ENCODE results near the gene FRMPD2.
A peak's percentile ranks its signal among the peaks of the same experiment; 100 is the strongest.
"Not testable (repeated sequence)": the region's sequence is repeated elsewhere in the genome, so short reads cannot be mapped to it uniquely, and the experiment has no call there.

FRMPD2 gene

DNA sequence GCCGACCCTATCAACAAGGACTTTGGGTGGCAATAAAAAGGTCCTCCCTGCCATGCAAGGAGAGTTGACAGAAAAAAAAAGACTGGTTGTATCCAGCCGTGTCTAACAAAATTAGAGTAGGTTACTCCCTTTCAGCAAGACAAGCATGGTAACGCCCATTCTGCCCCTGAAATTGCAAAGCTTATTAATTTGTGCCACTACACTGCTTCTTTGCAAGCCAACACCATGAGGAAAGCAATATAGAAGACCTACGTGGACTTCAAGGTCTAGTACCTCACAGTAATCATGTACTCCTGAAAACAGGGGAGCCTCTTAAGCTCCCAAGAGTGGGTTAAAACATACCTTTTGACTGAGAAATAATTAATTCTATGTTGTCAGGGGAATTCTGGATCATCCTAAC is 90.3 kb downstream of the FRMPD2 start:
- Histone ChIP-seq H4K20me1 (ENCODE audit: insufficient read depth, low read length) (no peaks in the 10 kb centered on the region), H3F3A (ENCODE audit: insufficient read depth, low read length) (no peaks in the 10 kb centered on the region), H2AFZ (ENCODE audit: low read length) (no peak overlapping the region), H3K9me3 (ENCODE audit: low read length) (no peaks in the 10 kb centered on the region), H3K4me3 (ENCODE audit: low read depth, low read length, poor library complexity, severe bottlenecking) (no peak overlapping the region), H3K4me2 (ENCODE audit: low read length) (no peak overlapping the region), H3K79me2 (ENCODE audit: insufficient read depth, low read length) (no peaks in the 10 kb centered on the region), H3K9me2 (ENCODE audit: low read depth, low read length) (no peaks in the 10 kb centered on the region), H3K9ac (ENCODE audit: low read length) (no peak overlapping the region), H3K4me1 (ENCODE audit: insufficient read depth, low read length, severe bottlenecking) (no peaks in the 10 kb centered on the region), H3K36me3 (ENCODE audit: insufficient read depth, low read length) (no peaks in the 10 kb centered on the region), H3K27me3 (ENCODE audit: insufficient read depth, low read length) (0 out of 2 replicates have a peak, but pooled peaks cover 3% of the 10 kb centered on the region), H3K27ac (ENCODE audit: low read depth, low read length, poor library complexity, severe bottlenecking) (no peak overlapping the region)
- TF ChIP-seq, protein P1, sequence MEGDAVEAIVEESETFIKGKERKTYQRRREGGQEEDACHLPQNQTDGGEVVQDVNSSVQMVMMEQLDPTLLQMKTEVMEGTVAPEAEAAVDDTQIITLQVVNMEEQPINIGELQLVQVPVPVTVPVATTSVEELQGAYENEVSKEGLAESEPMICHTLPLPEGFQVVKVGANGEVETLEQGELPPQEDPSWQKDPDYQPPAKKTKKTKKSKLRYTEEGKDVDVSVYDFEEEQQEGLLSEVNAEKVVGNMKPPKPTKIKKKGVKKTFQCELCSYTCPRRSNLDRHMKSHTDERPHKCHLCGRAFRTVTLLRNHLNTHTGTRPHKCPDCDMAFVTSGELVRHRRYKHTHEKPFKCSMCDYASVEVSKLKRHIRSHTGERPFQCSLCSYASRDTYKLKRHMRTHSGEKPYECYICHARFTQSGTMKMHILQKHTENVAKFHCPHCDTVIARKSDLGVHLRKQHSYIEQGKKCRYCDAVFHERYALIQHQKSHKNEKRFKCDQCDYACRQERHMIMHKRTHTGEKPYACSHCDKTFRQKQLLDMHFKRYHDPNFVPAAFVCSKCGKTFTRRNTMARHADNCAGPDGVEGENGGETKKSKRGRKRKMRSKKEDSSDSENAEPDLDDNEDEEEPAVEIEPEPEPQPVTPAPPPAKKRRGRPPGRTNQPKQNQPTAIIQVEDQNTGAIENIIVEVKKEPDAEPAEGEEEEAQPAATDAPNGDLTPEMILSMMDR (IDR thresholded peaks at IDR 0.05; ENCODE audit: low read length) = no peak
- no peak for TF ChIP-seq EZH2 (IDR thresholded peaks at IDR 0.05; ENCODE audit: borderline replicate concordance, low read length)

DNA sequence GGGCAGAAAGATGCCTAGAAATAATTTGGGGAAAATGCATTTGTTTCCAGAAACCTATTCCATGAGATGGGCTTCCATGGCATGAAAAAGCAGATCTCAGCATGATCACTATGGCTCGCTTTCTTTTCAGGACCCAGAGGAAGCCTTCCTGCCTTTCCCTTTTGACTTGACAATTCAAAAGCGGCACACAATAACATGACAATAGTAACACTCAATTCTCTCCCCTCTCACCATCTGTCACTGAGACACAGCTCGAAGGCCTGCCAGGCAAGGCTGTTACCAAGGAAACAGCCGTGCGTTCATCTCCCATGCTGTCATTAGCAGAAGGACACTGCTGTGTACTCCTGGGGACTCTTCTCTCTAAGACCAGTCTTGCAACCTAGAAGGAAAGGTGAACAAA is 101.8 kb downstream of the FRMPD2 start:
- not testable (repeated sequence) for H3K79me2 ChIP-seq (ENCODE audit: insufficient read depth, low read length); H3K4me3 ChIP-seq (ENCODE audit: low read depth, low read length, poor library complexity, severe bottlenecking); H3K27me3 ChIP-seq (ENCODE audit: insufficient read depth, low read length); H3K9me2 ChIP-seq (ENCODE audit: low read depth, low read length); H3K27ac ChIP-seq (ENCODE audit: low read depth, low read length, poor library complexity, severe bottlenecking); H3F3A ChIP-seq (ENCODE audit: insufficient read depth, low read length); H4K20me1 ChIP-seq (ENCODE audit: insufficient read depth, low read length); H2AFZ ChIP-seq (ENCODE audit: low read length); H3K4me2 ChIP-seq (ENCODE audit: low read length); H3K36me3 ChIP-seq (ENCODE audit: insufficient read depth, low read length); H3K9ac ChIP-seq (ENCODE audit: low read length); H3K9me3 ChIP-seq (ENCODE audit: low read length); H3K4me1 ChIP-seq (ENCODE audit: insufficient read depth, low read length, severe bottlenecking)

DNA sequence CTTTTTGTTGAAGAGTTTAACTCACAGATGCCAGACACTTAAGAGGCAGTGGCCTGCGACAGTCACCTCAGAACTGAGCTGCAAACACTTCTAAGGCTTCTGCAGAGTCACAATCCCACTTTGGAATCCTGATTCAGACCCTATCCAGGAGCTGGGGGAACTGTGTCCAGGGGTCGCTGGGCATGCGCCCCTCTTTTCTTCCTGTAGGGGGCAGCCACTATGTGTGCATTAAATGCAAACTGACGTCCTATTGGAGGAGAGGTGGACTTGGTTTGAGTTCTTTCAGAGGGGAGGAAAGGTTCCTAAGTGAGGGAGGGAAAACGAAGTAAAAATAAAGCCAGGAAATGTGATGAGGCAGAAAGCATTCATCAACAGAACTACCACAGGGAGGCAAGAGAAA is 113.8 kb downstream of the FRMPD2 start:
- not testable (repeated sequence) for H3K27ac ChIP-seq (ENCODE audit: low read depth, low read length, poor library complexity, severe bottlenecking); H3K9me2 ChIP-seq (ENCODE audit: low read depth, low read length); H3K4me1 ChIP-seq (ENCODE audit: insufficient read depth, low read length, severe bottlenecking); H3K36me3 ChIP-seq (ENCODE audit: insufficient read depth, low read length); H3K4me3 ChIP-seq (ENCODE audit: low read depth, low read length, poor library complexity, severe bottlenecking); H3K9ac ChIP-seq (ENCODE audit: low read length); H2AFZ ChIP-seq (ENCODE audit: low read length); H3K79me2 ChIP-seq (ENCODE audit: insufficient read depth, low read length); H3K4me2 ChIP-seq (ENCODE audit: low read length); H3F3A ChIP-seq (ENCODE audit: insufficient read depth, low read length); H3K27me3 ChIP-seq (ENCODE audit: insufficient read depth, low read length); H4K20me1 ChIP-seq (ENCODE audit: insufficient read depth, low read length); H3K9me3 ChIP-seq (ENCODE audit: low read length)
- TF ChIP-seq, protein P1 (IDR thresholded peaks at IDR 0.05; ENCODE audit: low read length) = 0 out of 2 replicates have a peak, but pooled peaks have one; percentile 4

DNA sequence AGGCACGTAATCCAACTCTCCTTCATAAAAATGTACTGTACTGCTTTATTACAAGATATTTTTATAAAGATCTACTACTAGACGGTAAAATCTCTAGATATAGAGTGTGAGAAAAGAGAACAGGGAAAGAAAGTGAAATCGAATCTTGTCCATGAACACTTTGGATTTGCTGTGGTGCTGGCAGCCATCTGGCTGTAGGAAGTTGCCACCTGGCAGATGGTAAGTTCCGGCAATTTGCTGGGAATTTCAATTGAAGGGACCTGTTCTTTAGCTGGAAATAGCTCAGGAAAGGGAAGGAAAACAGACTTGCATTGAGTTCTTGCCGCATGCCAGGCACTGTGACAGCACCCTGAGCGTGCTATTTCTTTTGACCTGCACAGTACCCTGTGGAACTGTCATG is 114.3 kb downstream of the FRMPD2 start:
- not testable (repeated sequence) for H3K27me3 ChIP-seq (ENCODE audit: insufficient read depth, low read length); H3K9me2 ChIP-seq (ENCODE audit: low read depth, low read length); H3K27ac ChIP-seq (ENCODE audit: low read depth, low read length, poor library complexity, severe bottlenecking)

DNA sequence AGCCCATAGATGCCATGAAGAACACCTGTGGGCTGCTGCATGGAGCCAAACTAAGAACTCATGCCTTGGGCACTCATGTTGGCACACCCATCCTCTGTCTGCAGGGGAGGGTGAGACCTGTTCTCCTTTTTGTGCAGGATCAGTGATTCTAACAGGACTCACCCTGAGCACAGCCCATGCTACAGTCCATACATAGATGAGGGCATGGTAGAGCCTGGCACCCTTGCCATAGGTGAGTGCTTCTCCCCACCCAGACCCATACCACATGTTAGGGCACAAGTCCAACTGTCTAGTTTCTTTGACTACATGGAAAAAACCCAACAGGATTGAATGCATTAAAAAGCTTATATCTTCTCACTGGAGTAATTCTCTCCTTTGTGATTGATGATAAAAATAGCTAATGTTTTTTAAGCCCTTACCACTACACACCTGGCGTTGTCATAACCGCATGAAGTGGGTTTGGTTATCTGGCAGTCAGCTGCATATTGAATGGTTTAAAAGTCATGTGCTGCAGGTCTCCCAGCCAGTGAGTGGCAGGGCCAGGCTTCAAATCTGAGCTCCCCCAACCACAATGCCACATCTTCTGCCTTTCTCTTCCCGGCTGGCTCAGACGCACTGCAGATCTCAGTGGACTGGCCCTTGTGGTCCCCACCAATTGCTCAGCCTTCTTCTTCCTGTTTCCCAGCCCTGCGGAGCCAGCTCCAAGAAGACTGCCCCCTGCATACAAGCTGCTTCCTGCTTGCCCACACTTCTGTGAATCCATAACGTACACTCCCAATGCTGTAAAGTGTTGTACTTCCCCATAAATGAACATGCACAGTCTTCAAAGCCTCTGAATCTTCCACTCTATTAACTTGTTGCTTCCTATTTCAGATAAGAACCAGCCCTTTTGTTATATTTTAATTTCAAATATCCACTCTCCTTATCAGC is 120.0 kb downstream of the FRMPD2 start:
- H3F3A ChIP-seq (ENCODE audit: insufficient read depth, low read length); H3K79me2 ChIP-seq (ENCODE audit: insufficient read depth, low read length); H3K9me2 ChIP-seq (ENCODE audit: low read depth, low read length); H3K4me3 ChIP-seq (ENCODE audit: low read depth, low read length, poor library complexity, severe bottlenecking); H3K4me1 ChIP-seq (ENCODE audit: insufficient read depth, low read length, severe bottlenecking); H3K9ac ChIP-seq (ENCODE audit: low read length); H3K4me2 ChIP-seq (ENCODE audit: low read length); H3K27ac ChIP-seq (ENCODE audit: low read depth, low read length, poor library complexity, severe bottlenecking); H4K20me1 ChIP-seq (ENCODE audit: insufficient read depth, low read length); H3K36me3 ChIP-seq (ENCODE audit: insufficient read depth, low read length); H3K27me3 ChIP-seq (ENCODE audit: insufficient read depth, low read length); H2AFZ ChIP-seq (ENCODE audit: low read length); H3K9me3 ChIP-seq (ENCODE audit: low read length): not testable (repeated sequence)

More for the DNA sequence above, 114.3 kb downstream of the FRMPD2 start:
- not testable (repeated sequence) for H3K9me3 ChIP-seq (ENCODE audit: low read length); H3K4me3 ChIP-seq (ENCODE audit: low read depth, low read length, poor library complexity, severe bottlenecking); H3K4me1 ChIP-seq (ENCODE audit: insufficient read depth, low read length, severe bottlenecking); H3K79me2 ChIP-seq (ENCODE audit: insufficient read depth, low read length); H3F3A ChIP-seq (ENCODE audit: insufficient read depth, low read length); H3K4me2 ChIP-seq (ENCODE audit: low read length); H3K36me3 ChIP-seq (ENCODE audit: insufficient read depth, low read length); H4K20me1 ChIP-seq (ENCODE audit: insufficient read depth, low read length); H3K9ac ChIP-seq (ENCODE audit: low read length); H2AFZ ChIP-seq (ENCODE audit: low read length)

DNA sequence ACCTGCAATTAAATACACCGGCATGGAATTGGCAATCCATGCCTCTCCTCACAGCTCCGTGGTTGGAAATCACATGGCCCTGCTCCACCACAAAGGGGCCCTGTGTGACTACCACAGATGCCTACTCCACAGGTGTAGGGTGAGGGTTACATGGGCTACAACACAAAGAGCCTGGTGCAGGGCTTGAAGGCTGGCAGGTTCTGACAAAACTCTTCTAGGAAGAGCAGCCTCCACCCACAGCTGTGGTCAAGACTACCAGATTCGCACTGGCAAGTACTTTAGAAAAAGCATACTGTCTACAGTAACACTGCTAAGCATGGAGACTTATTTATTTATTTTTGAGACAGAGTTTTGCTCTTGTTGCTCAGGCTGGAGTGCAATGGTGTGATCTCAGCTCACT is 126.9 kb downstream of the FRMPD2 start:
- not testable (repeated sequence) for H3K9me2 ChIP-seq (ENCODE audit: low read depth, low read length); H3K27me3 ChIP-seq (ENCODE audit: insufficient read depth, low read length); H3K4me2 ChIP-seq (ENCODE audit: low read length); H3K9me3 ChIP-seq (ENCODE audit: low read length); H3K27ac ChIP-seq (ENCODE audit: low read depth, low read length, poor library complexity, severe bottlenecking); H3K9ac ChIP-seq (ENCODE audit: low read length); H3K4me1 ChIP-seq (ENCODE audit: insufficient read depth, low read length, severe bottlenecking); H3K36me3 ChIP-seq (ENCODE audit: insufficient read depth, low read length); H2AFZ ChIP-seq (ENCODE audit: low read length); H3F3A ChIP-seq (ENCODE audit: insufficient read depth, low read length); H4K20me1 ChIP-seq (ENCODE audit: insufficient read depth, low read length); H3K4me3 ChIP-seq (ENCODE audit: low read depth, low read length, poor library complexity, severe bottlenecking); H3K79me2 ChIP-seq (ENCODE audit: insufficient read depth, low read length)
